ENCODE measurements around the gene EAF2.

EAF2 gene

GRCh38 chr3:121897296-121897695 lies 62.3 kb downstream of the EAF2 start:
- H3K27me3 ChIP-seq (replicated peaks; ENCODE audit: control insufficient read depth, insufficient read depth, low read length): no peaks in the 10 kb centered on the region
- no peak for TF ChIP-seq CTCF (IDR thresholded peaks at IDR 0.05; ENCODE audit: insufficient read depth, low read length, poor library complexity, severe bottlenecking)
- DNase-seq (ENCODE audit: extremely low read depth, insufficient read length): no peak
- H3K36me3 ChIP-seq (ENCODE audit: control insufficient read depth, insufficient read depth, low read length): peaks cover 2% of the 10 kb centered on the region
- no peak overlapping the region for H3K4me3 ChIP-seq (replicated peaks; ENCODE audit: low read depth, low read length)

GRCh38 chr3:121913305-121913990 lies 78.4 kb downstream of the EAF2 start:
- no peak for TF ChIP-seq CTCF (IDR thresholded peaks at IDR 0.05; ENCODE audit: insufficient read depth, low read length, poor library complexity, severe bottlenecking)
- Histone ChIP-seq H3K36me3 (ENCODE audit: control insufficient read depth, insufficient read depth, low read length) (peaks cover 6% of the 10 kb centered on the region), H3K27me3 (replicated peaks; ENCODE audit: control insufficient read depth, insufficient read depth, low read length) (no peaks in the 10 kb centered on the region), H3K4me3 (replicated peaks; ENCODE audit: low read depth, low read length) (no peak overlapping the region)
- no peak for DNase-seq (ENCODE audit: extremely low read depth, insufficient read length)

- Histone ChIP-seq H3K4me3 (replicated peaks; ENCODE audit: low read depth, low read length) (no peak overlapping the region), H3K27me3 (replicated peaks; ENCODE audit: control insufficient read depth, insufficient read depth, low read length) (no peaks in the 10 kb centered on the region), H3K36me3 (ENCODE audit: control insufficient read depth, insufficient read depth, low read length) (peaks cover 6% of the 10 kb centered on the region)
- no peak for DNase-seq (ENCODE audit: extremely low read depth, insufficient read length)
- TF ChIP-seq CTCF (IDR thresholded peaks at IDR 0.05; ENCODE audit: insufficient read depth, low read length, poor library complexity, severe bottlenecking): no peak
These were observed 79.3 kb downstream of the EAF2 start for GRCh38 chr3:121914081-121914998.

- DNase-seq (ENCODE audit: extremely low read depth, insufficient read length): no peak
- Histone ChIP-seq H3K36me3 (ENCODE audit: control insufficient read depth, insufficient read depth, low read length) (peaks cover 5% of the 10 kb centered on the region), H3K27me3 (replicated peaks; ENCODE audit: control insufficient read depth, insufficient read depth, low read length) (no peaks in the 10 kb centered on the region), H3K4me3 (replicated peaks; ENCODE audit: low read depth, low read length) (no peak overlapping the region)
- TF ChIP-seq CTCF (IDR thresholded peaks at IDR 0.05; ENCODE audit: insufficient read depth, low read length, poor library complexity, severe bottlenecking): no peak
These were observed 81.2 kb downstream of the EAF2 start for GRCh38 chr3:121916189-121916588.

GRCh38 chr3:121918779-121919483 lies 83.9 kb downstream of the EAF2 start:
- Histone ChIP-seq H3K27me3 (replicated peaks; ENCODE audit: control insufficient read depth, insufficient read depth, low read length) (no peaks in the 10 kb centered on the region), H3K4me3 (replicated peaks; ENCODE audit: low read depth, low read length) (no peak overlapping the region), H3K36me3 (ENCODE audit: control insufficient read depth, insufficient read depth, low read length) (peaks cover 1% of the 10 kb centered on the region; the same call in 1 of the 2 replicates)
- no peak for DNase-seq (ENCODE audit: extremely low read depth, insufficient read length)
- TF ChIP-seq CTCF (IDR thresholded peaks at IDR 0.05; ENCODE audit: insufficient read depth, low read length, poor library complexity, severe bottlenecking): no peak
